Adrenal gland (tissue), 12 donors: ENCODE data around the gene KAZN. TPM values are rescaled to one million over a fixed set of nuclear protein-coding genes. Genes with fewer than 3 reads are reported as not detected.

ENCODE experiments used
- DNase-seq, 7 donors: peaks; one replicate each; pipeline ENCODE4 v3.0.0-alpha.2; 2019 to 2020
- H3K27ac ChIP-seq, 5 donors: fragments of 200-600 bp; sonication (generic) in 4 of 5; 1 replicate in 3 of 5; 2 replicates in 2 of 5; pipeline versions ENCODE4 v1.5.1 to v1.8.0; 2016 to 2020; ENCODE audit warnings: mild to moderate bottlenecking in 1 of 5
- H3K27me3 ChIP-seq: fragments of 200-600 bp; 2 replicates; pipeline ENCODE4 v1.8.0; 2021
- H3K36me3 ChIP-seq, 2 donors: fragments of 200-600 bp; replicated peaks in 1 of 2; 1 replicate in 1 of 2; 2 replicates in 1 of 2; pipeline versions ENCODE4 v1.5.1 to v1.8.0; 2018 to 2022
- H3K4me1 ChIP-seq, 2 donors: fragments of 200-600 bp; replicated peaks in 1 of 2; 1 replicate in 1 of 2; 2 replicates in 1 of 2; pipeline versions ENCODE4 v1.5.1 to v1.8.0; 2018 to 2021
- H3K4me3 ChIP-seq, 4 donors: fragments of 200-600 bp; sonication (generic) in 3 of 4; one replicate each; pipeline ENCODE4 v1.5.1; 2016 to 2018
- H3K9me3 ChIP-seq, 3 donors: fragments of 200-600 bp; sonication (generic) in 1 of 3; replicated peaks in 1 of 3; 1 replicate in 2 of 3; 2 replicates in 1 of 3; pipeline versions ENCODE4 v1.5.1 to v1.8.0; 2016 to 2021
- POLR2A ChIP-seq, 2 donors: fragments of 450-650 bp; IDR thresholded peaks; one replicate each; pipeline ENCODE4 v1.6.1; 2017; ENCODE audit warnings: antibody characterized with exemption in 2 of 2, mild to moderate bottlenecking in 2 of 2, moderate library complexity in 1 of 2
- WGBS, 4 donors: extraction: QIAGEN DNeasy Blood & Tissue Kit in 2 of 4; methylation state at CpG; one replicate each; pipeline versions ENCODE4 v1.1.5 to v1.1.7; 2013 to 2017; 5-methylcytosine and 5-hydroxymethylcytosine counted together
- intact Hi-C, 2 donors: fragments of 100-400 bp; cut with DNase I; formaldehyde crosslinking; loops; one replicate each; pipeline versions ENCODE4 v1.14.1 to v1.15.0; 2022 to 2023
- polyA plus RNA-seq, 3 donors: library from polyadenylated mRNA; stranded (reverse); fragments of 200-250 nt in 2 of 3; fragments of 350-450 nt in 1 of 3; fragmentation: Illumina TruSeq in 1 of 3; extraction: RNeasy Lipid Tissue Mini Kit (QIAGEN cat#74804) in 1 of 3; gene quantifications; one replicate each; pipeline ENCODE4 v1.2.3, GENCODE V29; 2013 to 2014
- total RNA-seq, 9 donors: library from RNA; depleted of rRNA in 4 of 9; stranded (reverse); fragments of >200 nt in 4 of 9; fragments of 120-200 nt in 1 of 9; fragmentation: NEBNext Ultra II Directional in 1 of 9; extraction: Animal tissue kit (Norgen Biotek cat#: 25700) in 1 of 9; gene quantifications; one replicate each; pipeline versions ENCODE4 v1.1.0 to v1.2.4, GENCODE V29; 2013 to 2023
- TF ChIP-seq, protein P1 (sequence below), 6 experiments: fragments of 450-650 bp in 4 of 6; fragments of 200-600 bp in 2 of 6; sonication (generic) in 1 of 6; IDR thresholded peaks; 1 replicate in 5 of 6; 2 replicates in 1 of 6; pipeline versions ENCODE4 v1.5.1 to v1.8.0; 2016 to 2021; ENCODE audit warnings: antibody characterized with exemption in 6 of 6, mild to moderate bottlenecking in 2 of 6, moderate library complexity in 1 of 6
- donor health status: healthy with polysubstance abuse.
- donor health status: Bipolar disorder and iron deficiency.
- donor health status: DM: yes; HTN: yes; CAD: no.
- donor health status: DM: no; HTN: no; CAD: no.
- donor health status: DM: no; HTN: no; CAD: no.
- donor health status: DM: yes; HTN: yes; CAD: no.

Gene KAZN
- total and polyA plus RNA-seq, 12 donors, result 5.9 to 63.4 (median 29.5) TPM

DNA sequence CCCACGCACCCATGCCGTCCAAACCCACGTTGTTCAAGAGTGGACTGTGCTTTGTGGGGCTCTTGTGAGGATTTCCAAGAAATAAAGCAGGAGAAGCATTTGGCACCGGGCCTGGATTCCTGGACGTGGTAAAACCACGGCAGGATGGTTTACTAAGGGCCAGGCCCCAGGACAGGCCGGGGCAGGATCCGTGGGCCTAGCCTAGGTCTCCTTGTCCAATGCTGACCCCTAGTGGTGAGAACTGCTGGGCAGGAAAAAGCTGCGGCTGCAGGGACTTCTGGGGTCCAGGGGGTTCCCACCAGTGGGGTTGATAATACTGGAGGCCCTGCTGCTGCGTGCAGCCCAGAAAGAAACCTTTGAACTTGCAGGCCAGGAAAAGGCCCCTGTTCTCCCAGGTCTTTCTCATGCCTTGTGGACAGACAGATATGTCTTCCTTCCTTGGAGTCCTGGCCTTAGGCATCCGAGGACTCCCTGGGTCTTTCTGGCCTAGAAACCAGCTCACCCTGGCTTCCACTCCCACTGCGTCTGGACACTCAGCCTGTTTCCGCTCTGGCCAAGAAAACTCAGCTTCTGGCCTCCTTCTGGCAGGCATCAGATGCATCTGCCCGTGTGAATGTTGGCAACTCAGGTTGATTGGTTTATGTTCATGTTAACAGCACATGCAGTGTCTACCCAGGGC lies 448.1 kb downstream of the KAZN start:
- Histone ChIP-seq H3K4me1 (peaks cover 9 to 11% of the 10 kb centered on the region in 2 donors), H3K36me3 (no peaks in the 10 kb centered on the region), H3K9me3 (no peaks in the 10 kb centered on the region), H3K27ac (no peak overlapping the region), H3K27me3 (no peaks in the 10 kb centered on the region), H3K4me3 (no peak overlapping the region)
- DNase-seq, result peak; percentile 77 to 90 (median 84)
- WGBS, 4 donors, result 37 to 53% (median 43%) methylated on average over 11 to 14 of the region's 14 CpGs
- intact Hi-C loops, result loop anchor here (5.0 kb wide), 2 partner anchors 264 to 269 kb away; no protein-coding TSS in a partner anchor
- TF ChIP-seq, protein P1, sequence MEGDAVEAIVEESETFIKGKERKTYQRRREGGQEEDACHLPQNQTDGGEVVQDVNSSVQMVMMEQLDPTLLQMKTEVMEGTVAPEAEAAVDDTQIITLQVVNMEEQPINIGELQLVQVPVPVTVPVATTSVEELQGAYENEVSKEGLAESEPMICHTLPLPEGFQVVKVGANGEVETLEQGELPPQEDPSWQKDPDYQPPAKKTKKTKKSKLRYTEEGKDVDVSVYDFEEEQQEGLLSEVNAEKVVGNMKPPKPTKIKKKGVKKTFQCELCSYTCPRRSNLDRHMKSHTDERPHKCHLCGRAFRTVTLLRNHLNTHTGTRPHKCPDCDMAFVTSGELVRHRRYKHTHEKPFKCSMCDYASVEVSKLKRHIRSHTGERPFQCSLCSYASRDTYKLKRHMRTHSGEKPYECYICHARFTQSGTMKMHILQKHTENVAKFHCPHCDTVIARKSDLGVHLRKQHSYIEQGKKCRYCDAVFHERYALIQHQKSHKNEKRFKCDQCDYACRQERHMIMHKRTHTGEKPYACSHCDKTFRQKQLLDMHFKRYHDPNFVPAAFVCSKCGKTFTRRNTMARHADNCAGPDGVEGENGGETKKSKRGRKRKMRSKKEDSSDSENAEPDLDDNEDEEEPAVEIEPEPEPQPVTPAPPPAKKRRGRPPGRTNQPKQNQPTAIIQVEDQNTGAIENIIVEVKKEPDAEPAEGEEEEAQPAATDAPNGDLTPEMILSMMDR (IDR thresholded peaks at IDR 0.05), result peak; percentile 83 to 94 (median 91)
- TF ChIP-seq POLR2A (IDR thresholded peaks at IDR 0.05), result no peak

DNA sequence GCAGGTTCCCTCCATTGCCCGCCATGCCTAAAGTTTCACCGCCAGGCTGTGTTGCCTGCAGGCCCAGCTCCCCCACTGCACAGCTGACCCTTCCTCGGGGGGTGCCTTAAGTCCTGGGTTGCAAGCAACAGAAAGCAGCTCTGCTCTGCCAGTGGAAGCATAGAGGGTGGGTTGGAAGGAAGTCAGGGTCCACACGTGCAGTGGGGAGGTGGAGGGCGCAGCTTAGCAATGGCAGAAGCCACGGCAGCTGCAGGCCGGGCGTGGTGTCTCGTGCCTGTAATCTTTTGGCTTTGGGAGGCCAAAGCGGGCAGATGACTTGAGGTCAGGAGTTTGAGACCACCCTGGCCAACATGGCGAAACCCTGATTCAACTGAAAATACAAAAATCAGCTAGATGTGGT lies 448.8 kb downstream of the KAZN start:
- Histone ChIP-seq H3K9me3 (no peaks in the 10 kb centered on the region), H3K27me3 (no peaks in the 10 kb centered on the region), H3K36me3 (no peaks in the 10 kb centered on the region), H3K4me3 (no peak overlapping the region), H3K27ac (no peak overlapping the region), H3K4me1 (peaks cover 9 to 11% of the 10 kb centered on the region in 2 donors)
- no peak for DNase-seq
- 90 to 96% (median 92%) methylated on average over 7 to 11 of the region's 11 CpGs for WGBS, 4 donors
- intact Hi-C loops, result loop anchor here (5.0 kb wide), 2 partner anchors 265 to 270 kb away; no protein-coding TSS in a partner anchor
- TF ChIP-seq, protein P1 (IDR thresholded peaks at IDR 0.05), result no peak
- TF ChIP-seq POLR2A (IDR thresholded peaks at IDR 0.05), result no peak

DNA sequence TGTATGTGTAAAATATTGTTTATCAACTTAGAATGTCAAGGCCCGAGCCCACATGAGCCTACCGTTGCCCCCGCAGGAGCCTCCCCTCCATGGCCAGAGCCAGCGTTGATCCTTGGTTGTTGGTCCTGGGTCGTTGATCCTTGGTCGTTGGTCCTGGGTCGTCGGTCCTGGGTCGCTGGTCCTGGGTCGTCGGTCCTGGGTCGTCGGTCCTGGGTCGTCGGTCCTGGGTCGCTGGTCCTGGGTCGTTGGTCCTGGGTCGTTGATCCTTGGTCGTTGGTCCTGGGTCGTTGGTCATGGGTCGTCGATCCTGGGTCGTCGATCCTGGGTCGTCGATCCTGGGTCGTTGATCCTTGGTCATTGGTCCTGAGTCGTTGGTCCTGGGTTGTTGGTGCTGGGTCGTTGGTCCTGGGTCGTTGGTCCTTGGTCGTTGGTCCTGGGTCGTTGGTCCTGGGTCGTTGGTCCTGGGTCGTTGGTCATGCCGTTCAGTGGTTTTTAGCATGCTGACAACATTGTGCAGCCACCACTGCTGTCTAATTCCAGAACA lies 450.0 kb downstream of the KAZN start:
- Histone ChIP-seq H3K27me3 (no peaks in the 10 kb centered on the region), H3K4me1 (peaks cover 0 to 5% of the 10 kb centered on the region in 2 donors), H3K36me3 (no peaks in the 10 kb centered on the region), H3K9me3 (no peaks in the 10 kb centered on the region), H3K4me3 (no peak overlapping the region), H3K27ac (peak overlapping the region in 1 of 5 donors; percentile 25)
- no peak for DNase-seq
- TF ChIP-seq, protein P1 (IDR thresholded peaks at IDR 0.05), result no peak
- no peak for TF ChIP-seq POLR2A (IDR thresholded peaks at IDR 0.05)
- intact Hi-C loops, result loop anchor here (5.0 kb wide), 2 partner anchors 266 to 271 kb away; no protein-coding TSS in a partner anchor
- WGBS, 4 donors, result 64 to 80% (median 78%) methylated on average over 21 to 35 of the region's 35 CpGs

DNA sequence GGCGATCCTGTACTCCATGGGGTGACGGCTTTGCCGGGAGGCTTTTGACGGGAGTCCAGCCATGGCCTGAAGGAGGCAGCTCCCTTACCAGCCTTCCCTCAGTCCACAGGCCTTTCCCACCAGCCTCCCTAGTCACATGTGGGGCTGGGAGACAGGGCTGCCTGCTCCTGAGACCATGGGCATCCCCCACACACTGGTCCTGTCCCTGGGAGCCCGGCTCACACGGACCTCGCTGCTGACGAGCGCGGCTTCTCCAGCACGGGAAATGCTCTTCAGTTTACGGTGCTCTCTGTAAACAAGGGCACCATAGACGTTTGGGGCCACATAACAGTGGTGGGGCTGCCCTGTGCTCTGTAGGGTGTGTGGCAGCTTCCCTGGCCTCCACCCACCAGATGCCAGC lies 450.6 kb downstream of the KAZN start:
- intact Hi-C loops, result loop anchor here (5.0 kb wide), 2 partner anchors 267 to 272 kb away; no protein-coding TSS in a partner anchor
- Histone ChIP-seq H3K27me3 (no peaks in the 10 kb centered on the region), H3K4me1 (peaks cover 0 to 5% of the 10 kb centered on the region in 2 donors), H3K9me3 (no peaks in the 10 kb centered on the region), H3K27ac (no peak overlapping the region), H3K4me3 (no peak overlapping the region), H3K36me3 (no peaks in the 10 kb centered on the region)
- no peak for DNase-seq
- TF ChIP-seq, protein P1 (IDR thresholded peaks at IDR 0.05), result no peak
- TF ChIP-seq POLR2A (IDR thresholded peaks at IDR 0.05), result no peak
- WGBS, 4 donors, result 92 to 100% (median 93%) methylated on average over 4 to 13 of the region's 13 CpGs
